Measurements from ENCODE around the gene NAGK. TPM values are rescaled to one million over a fixed set of nuclear protein-coding genes. Genes with fewer than 3 reads are reported as not detected.

NAGK gene
- total and polyA plus RNA-seq, 9 of the 15 experiments (the other 6 are each of a cell fraction or from before 2014, with no cell fraction given) = 4.9 to 14.9 (median 10.6) TPM

DNA sequence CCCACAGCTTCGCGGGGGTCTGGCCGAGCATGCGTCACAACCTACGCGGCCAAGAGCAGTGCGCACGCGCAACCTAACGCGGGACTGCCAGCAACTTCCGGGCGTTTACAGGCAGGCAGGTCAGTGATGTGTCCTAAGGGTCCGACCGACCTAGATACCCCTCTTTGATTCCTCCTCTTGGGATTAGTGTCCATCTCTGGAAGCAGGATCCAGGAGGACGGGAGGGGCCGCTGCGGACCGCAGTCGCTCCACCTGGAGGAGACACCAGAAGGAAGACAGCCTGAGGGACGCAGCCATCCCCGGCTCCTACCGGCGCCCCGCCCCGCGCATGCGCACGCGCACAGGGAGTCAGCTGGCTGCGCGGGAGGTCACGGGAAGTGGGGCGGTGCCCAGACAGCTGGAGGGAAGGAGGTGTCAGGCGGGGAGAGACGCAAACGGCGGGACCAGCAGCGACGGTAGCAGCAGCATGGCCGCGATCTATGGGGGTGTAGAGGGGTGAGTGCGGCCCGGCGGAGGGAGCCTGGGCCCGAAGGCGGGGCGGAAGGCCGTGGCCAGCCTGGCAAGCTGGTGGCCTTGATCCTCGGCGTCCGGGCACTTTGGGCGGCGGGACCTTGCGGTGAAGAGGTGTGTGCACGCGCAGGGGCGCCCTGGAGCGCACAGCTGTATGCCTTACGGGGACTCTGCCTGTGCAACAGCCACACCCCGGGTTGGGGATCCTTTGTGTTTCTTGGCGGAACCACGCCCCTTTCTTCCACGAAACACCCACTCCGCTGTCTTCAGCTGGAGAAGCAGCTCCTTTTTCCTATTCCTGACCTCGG, at the start of gene NAGK (continued):
- peak in 1 of 2 experiments; percentile 56; a peak in 1 of 4 replicates for TF ChIP-seq ETV6 (IDR thresholded peaks at IDR 0.05; ENCODE audit: borderline replicate concordance in 1 of 2, low read depth in 2 of 2, low read length in 1 of 2)
- TF ChIP-seq ETV6 (CRISPR knock-in tag; IDR thresholded peaks at IDR 0.05; ENCODE audit: borderline replicate concordance) = no peak
- 0 out of 2 replicates have a peak, but pooled peaks have one; percentile 16 for TF ChIP-seq ZKSCAN1 (IDR thresholded peaks at IDR 0.05; ENCODE audit: low read depth, low read length)
- TF ChIP-seq GATA2 (CRISPR knock-in tag; IDR thresholded peaks at IDR 0.05) = no peak
- TF ChIP-seq, protein P1, sequence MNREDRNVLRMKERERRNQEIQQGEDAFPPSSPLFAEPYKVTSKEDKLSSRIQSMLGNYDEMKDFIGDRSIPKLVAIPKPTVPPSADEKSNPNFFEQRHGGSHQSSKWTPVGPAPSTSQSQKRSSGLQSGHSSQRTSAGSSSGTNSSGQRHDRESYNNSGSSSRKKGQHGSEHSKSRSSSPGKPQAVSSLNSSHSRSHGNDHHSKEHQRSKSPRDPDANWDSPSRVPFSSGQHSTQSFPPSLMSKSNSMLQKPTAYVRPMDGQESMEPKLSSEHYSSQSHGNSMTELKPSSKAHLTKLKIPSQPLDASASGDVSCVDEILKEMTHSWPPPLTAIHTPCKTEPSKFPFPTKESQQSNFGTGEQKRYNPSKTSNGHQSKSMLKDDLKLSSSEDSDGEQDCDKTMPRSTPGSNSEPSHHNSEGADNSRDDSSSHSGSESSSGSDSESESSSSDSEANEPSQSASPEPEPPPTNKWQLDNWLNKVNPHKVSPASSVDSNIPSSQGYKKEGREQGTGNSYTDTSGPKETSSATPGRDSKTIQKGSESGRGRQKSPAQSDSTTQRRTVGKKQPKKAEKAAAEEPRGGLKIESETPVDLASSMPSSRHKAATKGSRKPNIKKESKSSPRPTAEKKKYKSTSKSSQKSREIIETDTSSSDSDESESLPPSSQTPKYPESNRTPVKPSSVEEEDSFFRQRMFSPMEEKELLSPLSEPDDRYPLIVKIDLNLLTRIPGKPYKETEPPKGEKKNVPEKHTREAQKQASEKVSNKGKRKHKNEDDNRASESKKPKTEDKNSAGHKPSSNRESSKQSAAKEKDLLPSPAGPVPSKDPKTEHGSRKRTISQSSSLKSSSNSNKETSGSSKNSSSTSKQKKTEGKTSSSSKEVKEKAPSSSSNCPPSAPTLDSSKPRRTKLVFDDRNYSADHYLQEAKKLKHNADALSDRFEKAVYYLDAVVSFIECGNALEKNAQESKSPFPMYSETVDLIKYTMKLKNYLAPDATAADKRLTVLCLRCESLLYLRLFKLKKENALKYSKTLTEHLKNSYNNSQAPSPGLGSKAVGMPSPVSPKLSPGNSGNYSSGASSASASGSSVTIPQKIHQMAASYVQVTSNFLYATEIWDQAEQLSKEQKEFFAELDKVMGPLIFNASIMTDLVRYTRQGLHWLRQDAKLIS (CRISPR knock-in tag; IDR thresholded peaks at IDR 0.05) = peak; percentile 81; the same call in 1 of the 2 replicates
- TF ChIP-seq, protein P2, sequence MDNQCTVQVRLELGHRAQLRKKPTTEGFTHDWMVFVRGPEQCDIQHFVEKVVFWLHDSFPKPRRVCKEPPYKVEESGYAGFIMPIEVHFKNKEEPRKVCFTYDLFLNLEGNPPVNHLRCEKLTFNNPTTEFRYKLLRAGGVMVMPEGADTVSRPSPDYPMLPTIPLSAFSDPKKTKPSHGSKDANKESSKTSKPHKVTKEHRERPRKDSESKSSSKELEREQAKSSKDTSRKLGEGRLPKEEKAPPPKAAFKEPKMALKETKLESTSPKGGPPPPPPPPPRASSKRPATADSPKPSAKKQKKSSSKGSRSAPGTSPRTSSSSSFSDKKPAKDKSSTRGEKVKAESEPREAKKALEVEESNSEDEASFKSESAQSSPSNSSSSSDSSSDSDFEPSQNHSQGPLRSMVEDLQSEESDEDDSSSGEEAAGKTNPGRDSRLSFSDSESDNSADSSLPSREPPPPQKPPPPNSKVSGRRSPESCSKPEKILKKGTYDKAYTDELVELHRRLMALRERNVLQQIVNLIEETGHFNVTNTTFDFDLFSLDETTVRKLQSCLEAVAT (IDR thresholded peaks at IDR 0.05) = peak in 1 of 2 experiments; percentile 55; a peak in 1 of 4 replicates
- TF ChIP-seq FOSL1 (tag; conservative IDR thresholded peaks at IDR 0.05) = peak; percentile 48
- TF ChIP-seq, protein P3, sequence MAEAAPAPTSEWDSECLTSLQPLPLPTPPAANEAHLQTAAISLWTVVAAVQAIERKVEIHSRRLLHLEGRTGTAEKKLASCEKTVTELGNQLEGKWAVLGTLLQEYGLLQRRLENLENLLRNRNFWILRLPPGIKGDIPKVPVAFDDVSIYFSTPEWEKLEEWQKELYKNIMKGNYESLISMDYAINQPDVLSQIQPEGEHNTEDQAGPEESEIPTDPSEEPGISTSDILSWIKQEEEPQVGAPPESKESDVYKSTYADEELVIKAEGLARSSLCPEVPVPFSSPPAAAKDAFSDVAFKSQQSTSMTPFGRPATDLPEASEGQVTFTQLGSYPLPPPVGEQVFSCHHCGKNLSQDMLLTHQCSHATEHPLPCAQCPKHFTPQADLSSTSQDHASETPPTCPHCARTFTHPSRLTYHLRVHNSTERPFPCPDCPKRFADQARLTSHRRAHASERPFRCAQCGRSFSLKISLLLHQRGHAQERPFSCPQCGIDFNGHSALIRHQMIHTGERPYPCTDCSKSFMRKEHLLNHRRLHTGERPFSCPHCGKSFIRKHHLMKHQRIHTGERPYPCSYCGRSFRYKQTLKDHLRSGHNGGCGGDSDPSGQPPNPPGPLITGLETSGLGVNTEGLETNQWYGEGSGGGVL (CRISPR knock-in tag; IDR thresholded peaks at IDR 0.05) = no peak
- peak; percentile 88 for TF ChIP-seq MYNN (IDR thresholded peaks at IDR 0.05)
- TF ChIP-seq MYNN (CRISPR knock-in tag; IDR thresholded peaks at IDR 0.05) = no peak
- TF ChIP-seq ATF1 (CRISPR knock-in tag; IDR thresholded peaks at IDR 0.05) = 0 out of 2 replicates have a peak, but pooled peaks have one; percentile 8
- TF ChIP-seq ATF1 (tag; IDR thresholded peaks at IDR 0.05) = peak; percentile 96
- no peak for TF ChIP-seq NR3C1 (CRISPR knock-in tag; IDR thresholded peaks at IDR 0.05)
- TF ChIP-seq, protein P4, sequence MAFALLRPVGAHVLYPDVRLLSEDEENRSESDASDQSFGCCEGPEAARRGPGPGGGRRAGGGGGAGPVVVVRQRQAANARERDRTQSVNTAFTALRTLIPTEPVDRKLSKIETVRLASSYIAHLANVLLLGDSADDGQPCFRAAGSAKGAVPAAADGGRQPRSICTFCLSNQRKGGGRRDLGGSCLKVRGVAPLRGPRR (CRISPR knock-in tag; IDR thresholded peaks at IDR 0.05) = no peak
- TF ChIP-seq ARID2 (IDR thresholded peaks at IDR 0.05) = no peak

Measured in K562 (cell line).